Rectal smooth muscle tissue (tissue), 1 donor: ENCODE measurements around the gene AGBL1.
"Not testable (repeated sequence)": the region's sequence is repeated elsewhere in the genome, so short reads cannot be mapped to it uniquely, and the experiment has no call there.

Experiments used
- H3K27ac ChIP-seq: one replicate; pipeline ENCODE4 v1.7.0; 2013; ENCODE audit warnings: low read depth, low read length, inconsistent platforms
- H3K27me3 ChIP-seq: one replicate; pipeline ENCODE4 v1.7.0; 2013; ENCODE audit warnings: low read length; ENCODE audit not compliant: control insufficient read depth, insufficient read depth
- H3K36me3 ChIP-seq: one replicate; pipeline ENCODE4 v1.7.0; 2013; ENCODE audit warnings: low read length; ENCODE audit not compliant: control insufficient read depth, insufficient read depth
- H3K4me1 ChIP-seq: one replicate; pipeline ENCODE4 v1.7.0; 2013; ENCODE audit warnings: low read length; ENCODE audit not compliant: control insufficient read depth, insufficient read depth
- H3K4me3 ChIP-seq: one replicate; pipeline ENCODE4 v1.7.0; 2013; ENCODE audit warnings: low read length
- H3K9ac ChIP-seq: one replicate; pipeline ENCODE4 v1.7.0; 2013; ENCODE audit warnings: low read length

Gene AGBL1

DNA sequence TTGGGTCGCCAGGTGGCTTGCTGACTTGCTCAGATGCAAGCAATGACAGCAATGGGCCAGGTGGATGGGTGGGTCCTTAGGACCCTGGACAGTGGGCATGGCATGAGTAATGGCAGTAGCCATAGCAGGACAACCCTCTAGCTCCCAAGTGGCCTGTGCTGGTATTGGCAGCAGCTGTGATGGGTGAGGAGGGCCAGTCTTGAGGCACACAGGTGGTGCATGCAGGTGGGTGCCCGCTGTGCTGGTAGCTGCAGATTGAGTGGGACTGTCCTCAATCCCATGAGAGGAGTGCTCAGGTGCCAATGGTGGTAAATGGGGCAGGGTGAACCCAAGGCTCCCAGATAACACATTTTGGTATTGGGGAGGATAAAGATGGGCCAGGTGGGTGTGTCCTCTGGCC is 24.2 kb downstream of the AGBL1 start:
- Histone ChIP-seq H3K4me1 (no peaks in the 10 kb centered on the region), H3K4me3 (no peak overlapping the region)

DNA sequence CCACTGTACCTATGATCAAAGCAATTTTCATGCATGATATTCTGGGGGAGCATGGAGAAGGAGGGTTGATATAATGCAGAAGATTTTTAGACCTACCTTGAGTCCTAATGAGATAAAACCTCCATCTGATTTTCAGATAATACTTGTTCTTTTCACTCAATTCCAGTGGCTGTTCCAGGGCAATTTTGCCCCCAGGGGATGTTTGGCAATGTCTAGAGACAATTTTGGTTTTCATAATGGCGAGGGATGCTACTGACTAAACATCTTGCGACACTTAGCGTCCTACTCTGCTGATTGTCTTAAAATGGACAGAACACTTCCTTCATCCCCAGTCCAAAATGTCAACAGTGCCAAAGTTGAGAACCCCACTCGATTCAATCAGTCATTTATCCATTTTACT is 26.6 kb downstream of the AGBL1 start:
- H3K4me3 ChIP-seq, result no peak overlapping the region
- no peaks in the 10 kb centered on the region for H3K4me1 ChIP-seq
- H3K27ac ChIP-seq, result no peak overlapping the region
- no peaks in the 10 kb centered on the region for H3K36me3 ChIP-seq
- H3K9ac ChIP-seq, result no peak overlapping the region
- H3K27me3 ChIP-seq, result no peaks in the 10 kb centered on the region

More for the DNA sequence above, 24.2 kb downstream of the AGBL1 start:
- Histone ChIP-seq H3K9ac (no peak overlapping the region), H3K27me3 (no peaks in the 10 kb centered on the region), H3K27ac (no peak overlapping the region), H3K36me3 (no peaks in the 10 kb centered on the region)

GRCh38 chr15:86115145-86115801 is 35.6 kb downstream of the AGBL1 start:
- Histone ChIP-seq H3K9ac (no peak overlapping the region), H3K27me3 (no peaks in the 10 kb centered on the region), H3K27ac (no peak overlapping the region), H3K4me3 (no peak overlapping the region), H3K4me1 (no peaks in the 10 kb centered on the region), H3K36me3 (no peaks in the 10 kb centered on the region)

GRCh38 chr15:86121568-86122225 is 42.0 kb downstream of the AGBL1 start:
- Histone ChIP-seq H3K4me3 (no peak overlapping the region), H3K36me3 (no peaks in the 10 kb centered on the region), H3K27me3 (no peaks in the 10 kb centered on the region), H3K4me1 (no peaks in the 10 kb centered on the region), H3K27ac (no peak overlapping the region), H3K9ac (no peak overlapping the region)

GRCh38 chr15:86122691-86123391 is 43.2 kb downstream of the AGBL1 start:
- not testable (repeated sequence) for H3K9ac ChIP-seq

GRCh38 chr15:86125775-86126174 is 46.1 kb downstream of the AGBL1 start:
- Histone ChIP-seq H3K27ac (no peak overlapping the region), H3K9ac (no peak overlapping the region), H3K27me3 (no peaks in the 10 kb centered on the region), H3K36me3 (no peaks in the 10 kb centered on the region), H3K4me1 (no peaks in the 10 kb centered on the region), H3K4me3 (no peak overlapping the region)

More at GRCh38 chr15:86122691-86123391, 43.2 kb downstream of the AGBL1 start:
- not testable (repeated sequence) for H3K4me1 ChIP-seq, H3K27me3 ChIP-seq, H3K4me3 ChIP-seq, H3K36me3 ChIP-seq, H3K27ac ChIP-seq

- H3K36me3 ChIP-seq, result no peaks in the 10 kb centered on the region
- H3K27ac ChIP-seq, result no peak overlapping the region
These were observed 47.9 kb downstream of the AGBL1 start for GRCh38 chr15:86127547-86127946.

GRCh38 chr15:86135041-86135440 is 55.4 kb downstream of the AGBL1 start:
- Histone ChIP-seq H3K4me1 (no peaks in the 10 kb centered on the region), H3K27ac (no peak overlapping the region), H3K4me3 (no peak overlapping the region), H3K27me3 (no peaks in the 10 kb centered on the region), H3K9ac (no peak overlapping the region), H3K36me3 (no peaks in the 10 kb centered on the region)

More at GRCh38 chr15:86127547-86127946, 47.9 kb downstream of the AGBL1 start:
- Histone ChIP-seq H3K4me1 (no peaks in the 10 kb centered on the region), H3K9ac (no peak overlapping the region), H3K27me3 (no peaks in the 10 kb centered on the region), H3K4me3 (no peak overlapping the region)

DNA sequence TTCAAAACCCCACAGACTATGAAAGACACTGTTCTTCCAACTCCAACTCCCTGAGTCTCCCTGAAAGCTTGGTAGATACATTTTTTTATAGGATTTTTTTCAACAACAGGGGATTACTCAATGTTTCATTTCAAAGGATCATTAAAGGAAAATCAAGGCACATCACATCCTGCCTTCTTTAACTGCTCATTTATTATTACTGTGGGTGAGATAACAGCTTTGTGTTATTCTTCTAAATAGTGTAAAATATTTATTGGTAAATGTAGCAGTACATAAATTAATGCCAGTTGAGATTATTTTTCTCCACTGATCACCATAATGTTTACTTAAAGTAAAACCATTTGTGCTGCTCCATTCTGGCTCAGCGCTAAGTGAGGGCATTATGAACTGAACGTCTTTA is 57.2 kb downstream of the AGBL1 start:
- Histone ChIP-seq H3K27me3 (no peaks in the 10 kb centered on the region), H3K4me3 (no peak overlapping the region), H3K4me1 (no peaks in the 10 kb centered on the region), H3K9ac (no peak overlapping the region), H3K27ac (no peak overlapping the region), H3K36me3 (no peaks in the 10 kb centered on the region)

DNA sequence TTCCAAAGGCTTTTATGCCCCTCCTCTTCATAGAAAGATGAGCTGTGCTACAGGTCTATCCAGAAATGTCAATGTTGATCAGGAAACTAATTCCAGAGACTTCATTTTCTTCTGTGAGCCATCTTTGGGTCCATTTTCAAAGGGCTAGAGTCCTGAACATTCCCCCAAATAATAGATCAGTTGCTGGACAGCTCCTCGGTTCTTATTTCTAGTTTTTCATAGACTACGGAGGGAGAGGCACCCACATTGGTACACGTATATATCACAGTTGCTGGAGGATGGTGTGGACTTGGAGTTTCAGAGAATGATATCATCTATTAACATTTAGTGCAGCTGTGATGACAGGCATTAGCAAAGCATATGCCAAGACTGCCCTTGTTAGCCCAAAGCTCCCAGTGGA is 59.1 kb downstream of the AGBL1 start:
- H3K4me1 ChIP-seq, result no peaks in the 10 kb centered on the region
- no peak overlapping the region for H3K4me3 ChIP-seq
- no peak overlapping the region for H3K27ac ChIP-seq
- no peak overlapping the region for H3K9ac ChIP-seq
- no peaks in the 10 kb centered on the region for H3K27me3 ChIP-seq
- H3K36me3 ChIP-seq, result no peaks in the 10 kb centered on the region

DNA sequence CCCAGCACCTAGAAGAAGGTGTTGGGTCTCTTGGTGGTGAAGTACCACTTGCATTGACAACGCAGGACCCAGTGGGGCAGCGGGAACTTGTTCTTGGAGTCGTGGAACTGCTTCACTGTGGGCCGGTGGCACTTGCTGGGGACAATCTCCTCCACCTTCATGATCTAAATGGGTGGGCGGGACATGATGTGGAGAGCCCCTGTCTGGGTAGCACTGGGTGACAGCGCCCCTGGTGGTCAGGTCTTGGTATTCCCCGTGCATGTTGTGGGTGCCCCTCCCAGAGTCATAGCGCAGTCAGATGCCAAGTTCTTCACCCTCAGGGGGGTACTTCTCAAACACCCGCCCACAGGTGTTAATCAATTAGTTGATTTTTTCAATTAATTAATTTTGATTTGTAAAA is 60.2 kb downstream of the AGBL1 start:
- no peak overlapping the region for H3K9ac ChIP-seq
- H3K4me3 ChIP-seq, result no peak overlapping the region
- H3K4me1 ChIP-seq, result no peaks in the 10 kb centered on the region
- no peaks in the 10 kb centered on the region for H3K36me3 ChIP-seq
- no peak overlapping the region for H3K27ac ChIP-seq
- H3K27me3 ChIP-seq, result no peaks in the 10 kb centered on the region

- Histone ChIP-seq H3K4me1 (no peaks in the 10 kb centered on the region), H3K27ac (no peak overlapping the region), H3K4me3 (no peak overlapping the region), H3K27me3 (no peaks in the 10 kb centered on the region), H3K9ac (no peak overlapping the region), H3K36me3 (no peaks in the 10 kb centered on the region)
These were observed 75.0 kb downstream of the AGBL1 start for GRCh38 chr15:86154705-86155104.
